Measurements from ENCODE around the gene TTLL8.

Gene TTLL8

DNA sequence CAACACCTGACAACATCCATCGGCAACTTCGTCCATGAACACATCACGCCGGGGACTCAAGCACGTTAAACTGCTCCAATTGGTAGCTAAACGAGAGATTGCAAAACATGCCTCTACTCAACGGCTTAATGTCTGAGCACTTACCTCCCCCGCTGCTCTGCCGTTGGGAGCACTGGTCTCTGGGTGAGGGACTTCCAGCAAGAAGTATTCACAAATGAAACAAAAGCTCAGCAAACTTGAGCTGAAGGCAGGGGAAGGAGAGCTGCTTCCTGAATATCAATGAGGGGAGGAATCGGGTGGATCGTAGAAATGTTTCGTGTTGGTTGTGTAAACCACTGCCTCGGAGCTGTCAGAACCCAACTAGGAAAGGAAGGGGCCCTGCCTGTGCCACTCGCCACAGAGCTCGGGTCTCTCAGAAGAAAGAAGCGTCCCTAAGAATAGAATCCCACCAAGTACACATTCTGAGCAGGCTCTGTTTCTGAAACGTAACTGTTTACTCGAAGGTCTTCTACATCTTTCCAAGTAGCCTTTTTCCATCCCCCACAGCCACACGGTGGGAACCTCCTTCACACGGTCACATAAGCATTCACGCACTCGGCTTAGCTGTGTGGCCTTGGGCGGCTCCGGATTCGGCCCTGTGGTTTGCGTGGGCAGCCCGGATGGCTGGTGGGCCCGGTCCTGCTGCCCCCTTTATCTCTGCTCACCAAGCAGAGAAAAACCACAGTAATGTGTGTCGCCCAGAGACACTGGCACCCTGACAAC is 27.3 kb upstream of the TTLL8 start, which contains the start of gene MLC1:
Gene MLC1 (minus strand): TSS at position 216 of the 762 bp plus-strand sequence. CDS start 524 bp downstream, outside the sequence.
- TF ChIP-seq, protein P1, sequence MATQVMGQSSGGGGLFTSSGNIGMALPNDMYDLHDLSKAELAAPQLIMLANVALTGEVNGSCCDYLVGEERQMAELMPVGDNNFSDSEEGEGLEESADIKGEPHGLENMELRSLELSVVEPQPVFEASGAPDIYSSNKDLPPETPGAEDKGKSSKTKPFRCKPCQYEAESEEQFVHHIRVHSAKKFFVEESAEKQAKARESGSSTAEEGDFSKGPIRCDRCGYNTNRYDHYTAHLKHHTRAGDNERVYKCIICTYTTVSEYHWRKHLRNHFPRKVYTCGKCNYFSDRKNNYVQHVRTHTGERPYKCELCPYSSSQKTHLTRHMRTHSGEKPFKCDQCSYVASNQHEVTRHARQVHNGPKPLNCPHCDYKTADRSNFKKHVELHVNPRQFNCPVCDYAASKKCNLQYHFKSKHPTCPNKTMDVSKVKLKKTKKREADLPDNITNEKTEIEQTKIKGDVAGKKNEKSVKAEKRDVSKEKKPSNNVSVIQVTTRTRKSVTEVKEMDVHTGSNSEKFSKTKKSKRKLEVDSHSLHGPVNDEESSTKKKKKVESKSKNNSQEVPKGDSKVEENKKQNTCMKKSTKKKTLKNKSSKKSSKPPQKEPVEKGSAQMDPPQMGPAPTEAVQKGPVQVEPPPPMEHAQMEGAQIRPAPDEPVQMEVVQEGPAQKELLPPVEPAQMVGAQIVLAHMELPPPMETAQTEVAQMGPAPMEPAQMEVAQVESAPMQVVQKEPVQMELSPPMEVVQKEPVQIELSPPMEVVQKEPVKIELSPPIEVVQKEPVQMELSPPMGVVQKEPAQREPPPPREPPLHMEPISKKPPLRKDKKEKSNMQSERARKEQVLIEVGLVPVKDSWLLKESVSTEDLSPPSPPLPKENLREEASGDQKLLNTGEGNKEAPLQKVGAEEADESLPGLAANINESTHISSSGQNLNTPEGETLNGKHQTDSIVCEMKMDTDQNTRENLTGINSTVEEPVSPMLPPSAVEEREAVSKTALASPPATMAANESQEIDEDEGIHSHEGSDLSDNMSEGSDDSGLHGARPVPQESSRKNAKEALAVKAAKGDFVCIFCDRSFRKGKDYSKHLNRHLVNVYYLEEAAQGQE (IDR thresholded peaks at IDR 0.05; ENCODE audit: low read depth): no peak
- TF ChIP-seq EGR1 (IDR thresholded peaks at IDR 0.05) (no peak), FOXM1 (IDR thresholded peaks at IDR 0.05; ENCODE audit: borderline replicate concordance, low read depth) (no peak), CEBPB (IDR thresholded peaks at IDR 0.05) (no peak), USF1 (IDR thresholded peaks at IDR 0.05) (no peak), RAD21 (IDR thresholded peaks at IDR 0.05; ENCODE audit: low read depth) (no peak), TCF12 (IDR thresholded peaks at IDR 0.05; ENCODE audit: low read depth) (no peak), TAF1 (IDR thresholded peaks at IDR 0.05; ENCODE audit: low read depth) (no peak), CREB1 (IDR thresholded peaks at IDR 0.05; ENCODE audit: low read depth) (no peak), EP300 (IDR thresholded peaks at IDR 0.05; ENCODE audit: borderline replicate concordance) (no peak), ZBTB7A (IDR thresholded peaks at IDR 0.05; ENCODE audit: low read depth) (no peak), NFIC (IDR thresholded peaks at IDR 0.05) (no peak), YY1 (IDR thresholded peaks at IDR 0.05; ENCODE audit: low read depth) (no peak), TEAD4 (IDR thresholded peaks at IDR 0.05) (no peak)
- TF ChIP-seq, protein P2, sequence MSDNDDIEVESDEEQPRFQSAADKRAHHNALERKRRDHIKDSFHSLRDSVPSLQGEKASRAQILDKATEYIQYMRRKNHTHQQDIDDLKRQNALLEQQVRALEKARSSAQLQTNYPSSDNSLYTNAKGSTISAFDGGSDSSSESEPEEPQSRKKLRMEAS (IDR thresholded peaks at IDR 0.05): no peak

DNA sequence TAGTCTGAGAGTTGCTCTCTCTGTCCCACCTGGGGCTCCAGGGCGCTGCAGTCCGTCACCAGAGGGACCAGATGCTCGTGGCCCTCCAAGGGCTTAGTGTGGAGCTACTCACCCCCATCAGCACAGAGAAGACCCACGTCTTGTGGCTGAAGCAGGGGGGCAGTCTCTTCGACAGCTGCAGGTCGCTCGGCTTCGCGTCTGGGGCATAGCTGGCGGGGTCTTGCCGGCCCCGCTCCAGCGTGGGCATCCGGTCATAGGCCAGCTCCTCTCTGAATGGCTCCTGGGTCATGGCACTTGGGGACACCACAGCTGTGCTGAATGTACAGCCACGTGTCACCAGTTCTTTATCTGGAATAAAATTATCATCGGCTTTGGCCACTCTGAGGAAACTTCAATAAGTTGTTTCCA is 26.5 kb upstream of the TTLL8 start:
- no peak for TF ChIP-seq CREB1 (IDR thresholded peaks at IDR 0.05; ENCODE audit: low read depth)
- TF ChIP-seq USF1 (IDR thresholded peaks at IDR 0.05): no peak
- no peak for TF ChIP-seq TEAD4 (IDR thresholded peaks at IDR 0.05)
- no peak for TF ChIP-seq ZBTB7A (IDR thresholded peaks at IDR 0.05; ENCODE audit: low read depth)
- TF ChIP-seq, protein P1 (IDR thresholded peaks at IDR 0.05; ENCODE audit: low read depth): no peak
- no peak for TF ChIP-seq TCF12 (IDR thresholded peaks at IDR 0.05; ENCODE audit: low read depth)
- TF ChIP-seq TAF1 (IDR thresholded peaks at IDR 0.05; ENCODE audit: low read depth): no peak
- TF ChIP-seq EP300 (IDR thresholded peaks at IDR 0.05; ENCODE audit: borderline replicate concordance): no peak
- no peak for TF ChIP-seq YY1 (IDR thresholded peaks at IDR 0.05; ENCODE audit: low read depth)
- TF ChIP-seq RAD21 (IDR thresholded peaks at IDR 0.05; ENCODE audit: low read depth): no peak
- no peak for TF ChIP-seq CEBPB (IDR thresholded peaks at IDR 0.05)
- TF ChIP-seq FOXM1 (IDR thresholded peaks at IDR 0.05; ENCODE audit: borderline replicate concordance, low read depth): no peak
- TF ChIP-seq, protein P2 (IDR thresholded peaks at IDR 0.05): no peak
- no peak for TF ChIP-seq EGR1 (IDR thresholded peaks at IDR 0.05)

DNA sequence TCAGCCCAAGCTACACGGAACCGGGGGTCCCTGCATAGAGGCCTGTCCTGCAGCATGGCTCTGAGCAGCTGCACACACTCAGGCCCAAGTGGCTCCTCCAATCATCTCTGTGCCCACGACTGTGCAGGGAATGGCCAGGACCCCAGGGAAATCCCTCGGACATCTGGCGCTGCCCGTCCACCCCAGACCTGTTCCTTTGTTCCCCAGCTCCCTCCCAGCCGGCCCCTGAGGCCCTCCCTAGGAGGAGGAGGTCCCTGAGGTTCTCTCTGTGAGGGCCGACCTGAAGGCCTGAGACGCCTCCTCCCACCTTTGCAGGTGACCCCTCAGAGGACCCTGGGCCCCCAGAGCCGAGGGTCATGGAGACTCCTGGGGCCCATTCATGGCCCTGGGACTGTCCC is 26.0 kb upstream of the TTLL8 start:
- TF ChIP-seq EGR1 (IDR thresholded peaks at IDR 0.05) (no peak), ZBTB7A (IDR thresholded peaks at IDR 0.05; ENCODE audit: low read depth) (no peak)
- TF ChIP-seq, protein P1 (IDR thresholded peaks at IDR 0.05; ENCODE audit: low read depth): no peak

DNA sequence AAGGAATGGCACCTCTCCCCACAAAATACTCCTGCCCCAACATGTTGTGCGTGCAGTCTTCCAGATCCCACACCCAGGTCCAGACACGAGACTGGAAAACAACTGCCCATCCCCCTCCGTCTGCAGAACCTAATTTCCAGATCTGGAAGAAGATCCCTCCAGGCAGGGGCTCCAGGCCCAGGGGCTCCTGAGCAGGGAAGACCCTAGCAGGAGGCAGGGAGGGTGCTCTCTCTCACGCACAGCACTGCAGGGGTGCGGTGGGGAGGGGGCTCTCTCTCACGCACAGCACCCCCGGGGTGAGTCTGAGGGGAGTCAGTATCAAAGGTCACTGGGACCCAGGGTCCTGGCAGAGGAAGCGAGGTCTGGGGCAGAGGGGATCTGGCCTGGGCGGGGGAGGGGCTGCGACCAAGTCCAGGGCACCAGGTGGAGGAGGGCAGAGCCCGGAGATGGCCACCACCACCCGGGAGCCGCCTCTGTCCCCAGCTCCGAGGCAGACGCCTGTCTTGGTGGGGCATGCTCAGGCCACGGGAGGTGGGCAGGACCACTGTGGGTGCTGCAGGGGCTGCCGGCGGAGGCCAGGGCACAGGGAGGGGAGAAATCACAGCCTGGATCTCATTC is 25.5 kb upstream of the TTLL8 start:
- TF ChIP-seq, protein P1 (IDR thresholded peaks at IDR 0.05; ENCODE audit: low read depth): no peak
- TF ChIP-seq NFIC (IDR thresholded peaks at IDR 0.05): no peak
- TF ChIP-seq ZBTB7A (IDR thresholded peaks at IDR 0.05; ENCODE audit: low read depth): no peak
- TF ChIP-seq RAD21 (IDR thresholded peaks at IDR 0.05; ENCODE audit: low read depth): no peak
- TF ChIP-seq TAF1 (IDR thresholded peaks at IDR 0.05; ENCODE audit: low read depth): no peak
